22Rv1 (cell line): ENCODE data around the gene PELI1.
"Not testable (repeated sequence)": the region's sequence is repeated elsewhere in the genome, so short reads cannot be mapped to it uniquely, and the experiment has no call there.

Experiments used
- ZFX ChIP-seq: fragments of 450-650 bp; IDR thresholded peaks from 2 replicates; pipeline ENCODE4 v1.6.1; 2017; ENCODE audit warnings: antibody characterized with exemption, borderline replicate concordance
- TF ChIP-seq, protein P1 (sequence below): fragments of 450-650 bp; IDR thresholded peaks from 2 replicates; pipeline ENCODE4 v1.5.1; 2017; ENCODE audit warnings: mild to moderate bottlenecking

- TF ChIP-seq, protein P1, sequence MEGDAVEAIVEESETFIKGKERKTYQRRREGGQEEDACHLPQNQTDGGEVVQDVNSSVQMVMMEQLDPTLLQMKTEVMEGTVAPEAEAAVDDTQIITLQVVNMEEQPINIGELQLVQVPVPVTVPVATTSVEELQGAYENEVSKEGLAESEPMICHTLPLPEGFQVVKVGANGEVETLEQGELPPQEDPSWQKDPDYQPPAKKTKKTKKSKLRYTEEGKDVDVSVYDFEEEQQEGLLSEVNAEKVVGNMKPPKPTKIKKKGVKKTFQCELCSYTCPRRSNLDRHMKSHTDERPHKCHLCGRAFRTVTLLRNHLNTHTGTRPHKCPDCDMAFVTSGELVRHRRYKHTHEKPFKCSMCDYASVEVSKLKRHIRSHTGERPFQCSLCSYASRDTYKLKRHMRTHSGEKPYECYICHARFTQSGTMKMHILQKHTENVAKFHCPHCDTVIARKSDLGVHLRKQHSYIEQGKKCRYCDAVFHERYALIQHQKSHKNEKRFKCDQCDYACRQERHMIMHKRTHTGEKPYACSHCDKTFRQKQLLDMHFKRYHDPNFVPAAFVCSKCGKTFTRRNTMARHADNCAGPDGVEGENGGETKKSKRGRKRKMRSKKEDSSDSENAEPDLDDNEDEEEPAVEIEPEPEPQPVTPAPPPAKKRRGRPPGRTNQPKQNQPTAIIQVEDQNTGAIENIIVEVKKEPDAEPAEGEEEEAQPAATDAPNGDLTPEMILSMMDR = not testable (repeated sequence)
- TF ChIP-seq ZFX = not testable (repeated sequence)
Observed at GRCh38 chr2:64076828-64077227, 67.4 kb downstream of the PELI1 start.
